EL (cell line): ENCODE data around the gene OR2C1.
A peak's percentile ranks its signal among the peaks of the same experiment; 100 is the strongest.

ENCODE experiments used
- DNase-seq: peaks from one replicate; pipeline ENCODE4 v3.0.0-alpha.2; 2016

Gene OR2C1

DNA sequence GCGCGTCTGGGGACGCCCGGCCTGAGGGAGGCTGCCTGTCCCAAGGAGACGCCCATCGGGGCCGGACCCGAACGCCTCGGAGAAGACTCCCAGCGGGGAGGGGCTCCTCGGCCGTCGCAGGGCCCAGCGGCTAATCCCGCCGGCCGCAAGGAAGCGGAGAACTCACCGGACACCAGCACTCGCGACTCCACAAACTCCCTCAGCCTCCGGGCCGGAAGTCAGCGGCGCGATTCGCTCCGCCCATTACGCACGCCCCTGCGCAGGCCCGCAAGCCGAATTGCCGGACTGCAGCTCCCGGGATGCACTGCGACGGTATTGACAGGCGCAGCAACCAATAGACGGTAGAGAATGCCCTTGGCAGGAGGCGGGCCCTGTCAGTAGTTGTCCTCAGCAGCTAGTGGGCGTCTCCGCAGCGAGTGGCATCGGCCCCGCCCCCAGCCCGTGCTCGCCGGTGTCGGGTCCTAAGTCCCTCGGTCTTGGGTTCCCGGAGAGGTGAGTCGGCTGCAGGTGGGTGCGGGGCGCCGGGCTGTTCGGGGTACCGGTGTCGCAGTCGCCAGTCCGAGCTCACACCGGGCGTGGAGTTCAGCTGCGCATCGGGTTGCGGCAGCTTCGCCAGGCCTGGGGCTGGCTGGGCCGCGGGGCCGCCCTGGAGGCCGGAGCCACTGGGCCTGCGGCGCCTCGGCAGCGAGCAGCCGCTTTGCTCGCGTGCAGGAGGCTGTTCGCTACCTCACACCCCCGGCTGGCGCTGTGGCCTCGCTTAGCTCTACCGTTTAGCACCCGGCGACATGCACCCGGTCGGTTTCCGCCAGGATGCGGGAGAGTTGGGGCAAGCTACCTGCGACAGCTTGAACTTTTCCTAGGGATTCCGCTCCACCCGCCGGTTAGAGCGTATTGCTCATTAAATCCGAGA lies 45.3 kb downstream of the OR2C1 start, which contains the start of the genes ZNF174 and ZSCAN32:
TSS of gene ZNF174 (plus strand) at position 437 of the 910 bp plus-strand sequence. CDS start 790 bp downstream, outside the sequence.
TSS of gene ZSCAN32 (minus strand) at position 226 of the 910 bp plus-strand sequence. CDS start 3,447 bp downstream, outside the sequence.
- DNase-seq, result peak; percentile 99

DNA sequence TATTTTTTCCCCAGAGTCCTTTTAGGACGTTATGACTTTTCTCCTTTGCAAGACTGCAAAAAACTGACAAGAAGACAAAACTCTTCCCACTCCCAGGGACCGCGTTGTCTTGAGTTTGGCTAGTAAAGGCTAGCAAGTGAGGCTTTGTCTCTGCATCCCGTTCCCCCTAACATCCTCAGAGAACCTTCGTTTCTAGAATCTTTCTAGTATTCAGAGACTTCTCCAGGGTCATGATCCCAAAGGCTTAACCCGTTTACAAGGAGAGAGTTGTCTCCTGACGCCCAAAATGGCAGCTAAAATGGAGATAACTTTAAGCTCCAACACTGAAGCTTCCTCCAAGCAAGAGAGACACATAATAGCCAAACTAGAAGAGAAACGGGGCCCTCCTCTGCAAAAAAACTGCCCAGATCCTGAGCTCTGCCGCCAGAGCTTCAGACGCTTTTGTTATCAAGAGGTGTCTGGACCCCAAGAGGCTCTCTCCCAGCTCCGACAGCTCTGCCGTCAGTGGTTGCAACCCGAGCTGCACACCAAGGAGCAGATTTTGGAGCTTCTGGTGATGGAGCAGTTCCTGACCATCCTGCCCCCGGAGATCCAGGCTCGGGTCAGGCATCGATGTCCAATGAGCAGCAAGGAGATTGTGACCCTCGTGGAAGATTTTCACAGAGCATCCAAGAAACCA lies 46.2 kb downstream of the OR2C1 start:
- DNase-seq, result peak; percentile 9
